ENCODE data around the gene WIZ. TPM values are rescaled to one million over a fixed set of nuclear protein-coding genes. Genes with fewer than 3 reads are reported as not detected.

WIZ gene
- total and polyA plus RNA-seq, 10 of the 15 experiments (the other 5 are each of a cell fraction or from before 2014, with no cell fraction given) = 0.10 to 26.7 (median 2.7) TPM

DNA sequence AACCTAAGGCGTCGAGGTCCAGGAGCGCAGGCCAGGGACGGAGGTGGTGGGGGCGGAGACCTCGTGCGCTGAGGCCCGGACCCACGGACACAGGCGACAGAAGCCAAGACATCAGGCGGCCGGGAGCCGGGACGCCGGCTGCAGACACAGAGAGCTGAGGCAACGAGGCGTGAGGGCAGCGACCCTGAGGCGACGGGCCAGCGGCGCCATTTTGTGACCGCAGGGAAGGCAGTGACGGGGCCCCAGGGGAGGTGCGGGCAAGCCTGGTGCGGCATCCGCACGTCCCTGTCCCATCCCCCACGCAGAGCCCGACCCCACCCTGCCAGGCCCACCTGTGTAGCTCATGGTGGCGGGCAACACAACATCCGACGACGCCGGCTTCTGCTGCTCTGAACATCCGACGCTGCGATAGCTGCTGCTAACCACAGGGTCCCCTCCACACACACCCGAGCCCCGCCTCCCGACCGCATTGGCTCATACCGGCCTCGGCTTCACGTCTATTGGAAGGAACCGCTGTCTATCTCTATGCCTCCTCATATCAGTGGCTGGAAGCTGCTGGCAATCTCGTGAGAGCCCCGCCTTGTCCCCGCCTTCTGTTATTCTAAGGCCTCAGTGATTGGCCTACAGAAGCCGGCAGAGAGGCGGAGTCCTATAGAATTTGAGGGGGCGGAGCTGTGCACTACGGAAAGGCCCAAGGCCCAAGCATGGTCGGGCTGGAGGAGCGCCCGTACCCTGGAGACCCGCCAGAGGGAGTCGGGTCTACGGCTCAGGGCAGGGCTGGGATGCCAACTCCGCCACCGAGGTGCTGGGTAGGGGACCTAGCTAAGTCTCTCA, 31.0 kb downstream of the WIZ start, which contains the start of gene AKAP8L (continued):
- TF ChIP-seq, protein P1, sequence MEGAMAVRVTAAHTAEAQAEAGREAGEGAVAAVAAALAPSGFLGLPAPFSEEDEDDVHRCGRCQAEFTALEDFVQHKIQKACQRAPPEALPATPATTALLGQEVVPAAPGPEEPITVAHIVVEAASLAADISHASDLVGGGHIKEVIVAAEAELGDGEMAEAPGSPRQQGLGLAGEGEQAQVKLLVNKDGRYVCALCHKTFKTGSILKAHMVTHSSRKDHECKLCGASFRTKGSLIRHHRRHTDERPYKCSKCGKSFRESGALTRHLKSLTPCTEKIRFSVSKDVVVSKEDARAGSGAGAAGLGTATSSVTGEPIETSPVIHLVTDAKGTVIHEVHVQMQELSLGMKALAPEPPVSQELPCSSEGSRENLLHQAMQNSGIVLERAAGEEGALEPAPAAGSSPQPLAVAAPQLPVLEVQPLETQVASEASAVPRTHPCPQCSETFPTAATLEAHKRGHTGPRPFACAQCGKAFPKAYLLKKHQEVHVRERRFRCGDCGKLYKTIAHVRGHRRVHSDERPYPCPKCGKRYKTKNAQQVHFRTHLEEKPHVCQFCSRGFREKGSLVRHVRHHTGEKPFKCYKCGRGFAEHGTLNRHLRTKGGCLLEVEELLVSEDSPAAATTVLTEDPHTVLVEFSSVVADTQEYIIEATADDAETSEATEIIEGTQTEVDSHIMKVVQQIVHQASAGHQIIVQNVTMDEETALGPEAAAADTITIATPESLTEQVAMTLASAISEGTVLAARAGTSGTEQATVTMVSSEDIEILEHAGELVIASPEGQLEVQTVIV (IDR thresholded peaks at IDR 0.05; ENCODE audit: borderline replicate concordance, partially characterized antibody) = peak; percentile 66
- TF ChIP-seq HDAC2 (IDR thresholded peaks at IDR 0.05) (no peak), CHD4 (IDR thresholded peaks at IDR 0.05) (no peak), NFYB (IDR thresholded peaks at IDR 0.05; ENCODE audit: insufficient read depth, low read depth, low read length) (peak; percentile 100), ASH2L (IDR thresholded peaks at IDR 0.05; ENCODE audit: borderline replicate concordance, low read depth) (no peak), IRF4 (IDR thresholded peaks at IDR 0.05; ENCODE audit: low read depth, low read length) (no peak), SMAD5 (IDR thresholded peaks at IDR 0.05; ENCODE audit: low read depth) (peak; percentile 47; the same call in 1 of the 2 replicates), BCL11A (IDR thresholded peaks at IDR 0.05; ENCODE audit: low read depth, low read length) (no peak), RBBP5 (conservative IDR thresholded peaks at IDR 0.05) (no peak), EED (IDR thresholded peaks at IDR 0.05; ENCODE audit: low read depth) (no peak), RAD21 (IDR thresholded peaks at IDR 0.05; ENCODE audit: insufficient read depth, low read depth, low read length) (peak; percentile 77), SIX5 (IDR thresholded peaks at IDR 0.05; ENCODE audit: low read depth, low read length, severe bottlenecking) (peak; percentile 36), CEBPB (IDR thresholded peaks at IDR 0.05; ENCODE audit: borderline replicate concordance in 1 of 2, low read depth in 2 of 2, low read length in 2 of 2) (no peak)
- TF ChIP-seq, protein P2, sequence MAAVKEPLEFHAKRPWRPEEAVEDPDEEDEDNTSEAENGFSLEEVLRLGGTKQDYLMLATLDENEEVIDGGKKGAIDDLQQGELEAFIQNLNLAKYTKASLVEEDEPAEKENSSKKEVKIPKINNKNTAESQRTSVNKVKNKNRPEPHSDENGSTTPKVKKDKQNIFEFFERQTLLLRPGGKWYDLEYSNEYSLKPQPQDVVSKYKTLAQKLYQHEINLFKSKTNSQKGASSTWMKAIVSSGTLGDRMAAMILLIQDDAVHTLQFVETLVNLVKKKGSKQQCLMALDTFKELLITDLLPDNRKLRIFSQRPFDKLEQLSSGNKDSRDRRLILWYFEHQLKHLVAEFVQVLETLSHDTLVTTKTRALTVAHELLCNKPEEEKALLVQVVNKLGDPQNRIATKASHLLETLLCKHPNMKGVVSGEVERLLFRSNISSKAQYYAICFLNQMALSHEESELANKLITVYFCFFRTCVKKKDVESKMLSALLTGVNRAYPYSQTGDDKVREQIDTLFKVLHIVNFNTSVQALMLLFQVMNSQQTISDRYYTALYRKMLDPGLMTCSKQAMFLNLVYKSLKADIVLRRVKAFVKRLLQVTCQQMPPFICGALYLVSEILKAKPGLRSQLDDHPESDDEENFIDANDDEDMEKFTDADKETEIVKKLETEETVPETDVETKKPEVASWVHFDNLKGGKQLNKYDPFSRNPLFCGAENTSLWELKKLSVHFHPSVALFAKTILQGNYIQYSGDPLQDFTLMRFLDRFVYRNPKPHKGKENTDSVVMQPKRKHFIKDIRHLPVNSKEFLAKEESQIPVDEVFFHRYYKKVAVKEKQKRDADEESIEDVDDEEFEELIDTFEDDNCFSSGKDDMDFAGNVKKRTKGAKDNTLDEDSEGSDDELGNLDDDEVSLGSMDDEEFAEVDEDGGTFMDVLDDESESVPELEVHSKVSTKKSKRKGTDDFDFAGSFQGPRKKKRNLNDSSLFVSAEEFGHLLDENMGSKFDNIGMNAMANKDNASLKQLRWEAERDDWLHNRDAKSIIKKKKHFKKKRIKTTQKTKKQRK (IDR thresholded peaks at IDR 0.05; ENCODE audit: low read depth, low read length) = peak; percentile 98
- TF ChIP-seq, protein P3, sequence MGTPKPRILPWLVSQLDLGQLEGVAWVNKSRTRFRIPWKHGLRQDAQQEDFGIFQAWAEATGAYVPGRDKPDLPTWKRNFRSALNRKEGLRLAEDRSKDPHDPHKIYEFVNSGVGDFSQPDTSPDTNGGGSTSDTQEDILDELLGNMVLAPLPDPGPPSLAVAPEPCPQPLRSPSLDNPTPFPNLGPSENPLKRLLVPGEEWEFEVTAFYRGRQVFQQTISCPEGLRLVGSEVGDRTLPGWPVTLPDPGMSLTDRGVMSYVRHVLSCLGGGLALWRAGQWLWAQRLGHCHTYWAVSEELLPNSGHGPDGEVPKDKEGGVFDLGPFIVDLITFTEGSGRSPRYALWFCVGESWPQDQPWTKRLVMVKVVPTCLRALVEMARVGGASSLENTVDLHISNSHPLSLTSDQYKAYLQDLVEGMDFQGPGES (IDR thresholded peaks at IDR 0.05) = peak; percentile 99
- TF ChIP-seq, protein P4, sequence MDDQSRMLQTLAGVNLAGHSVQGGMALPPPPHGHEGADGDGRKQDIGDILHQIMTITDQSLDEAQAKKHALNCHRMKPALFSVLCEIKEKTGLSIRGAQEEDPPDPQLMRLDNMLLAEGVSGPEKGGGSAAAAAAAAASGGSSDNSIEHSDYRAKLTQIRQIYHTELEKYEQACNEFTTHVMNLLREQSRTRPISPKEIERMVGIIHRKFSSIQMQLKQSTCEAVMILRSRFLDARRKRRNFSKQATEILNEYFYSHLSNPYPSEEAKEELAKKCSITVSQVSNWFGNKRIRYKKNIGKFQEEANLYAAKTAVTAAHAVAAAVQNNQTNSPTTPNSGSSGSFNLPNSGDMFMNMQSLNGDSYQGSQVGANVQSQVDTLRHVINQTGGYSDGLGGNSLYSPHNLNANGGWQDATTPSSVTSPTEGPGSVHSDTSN (IDR thresholded peaks at IDR 0.05; ENCODE audit: insufficient replicate concordance, low read depth, low read length) = peak; percentile 100
- TF ChIP-seq, protein P5, sequence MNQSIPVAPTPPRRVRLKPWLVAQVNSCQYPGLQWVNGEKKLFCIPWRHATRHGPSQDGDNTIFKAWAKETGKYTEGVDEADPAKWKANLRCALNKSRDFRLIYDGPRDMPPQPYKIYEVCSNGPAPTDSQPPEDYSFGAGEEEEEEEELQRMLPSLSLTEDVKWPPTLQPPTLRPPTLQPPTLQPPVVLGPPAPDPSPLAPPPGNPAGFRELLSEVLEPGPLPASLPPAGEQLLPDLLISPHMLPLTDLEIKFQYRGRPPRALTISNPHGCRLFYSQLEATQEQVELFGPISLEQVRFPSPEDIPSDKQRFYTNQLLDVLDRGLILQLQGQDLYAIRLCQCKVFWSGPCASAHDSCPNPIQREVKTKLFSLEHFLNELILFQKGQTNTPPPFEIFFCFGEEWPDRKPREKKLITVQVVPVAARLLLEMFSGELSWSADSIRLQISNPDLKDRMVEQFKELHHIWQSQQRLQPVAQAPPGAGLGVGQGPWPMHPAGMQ (IDR thresholded peaks at IDR 0.05; ENCODE audit: borderline replicate concordance) = no peak
